Thyroid gland (tissue), 4 donors: ENCODE measurements around the gene ASNSD1.

Source experiments
- CTCF ChIP-seq, 6 experiments: fragments of 200-600 bp in 3 of 6; fragments of 450-650 bp in 3 of 6; sonication (generic) in 3 of 6; IDR thresholded peaks; one replicate each; pipeline ENCODE4 v1.5.1; 2016 to 2019; ENCODE audit warnings: antibody characterized with exemption in 6 of 6, mild to moderate bottlenecking in 2 of 6, inconsistent platforms in 1 of 6, moderate library complexity in 1 of 6
- POLR2A ChIP-seq, 2 donors: fragments of 450-650 bp; IDR thresholded peaks; one replicate each; pipeline ENCODE4 v1.6.1; 2017; ENCODE audit warnings: antibody characterized with exemption in 2 of 2, mild to moderate bottlenecking in 2 of 2, moderate library complexity in 1 of 2

DNA sequence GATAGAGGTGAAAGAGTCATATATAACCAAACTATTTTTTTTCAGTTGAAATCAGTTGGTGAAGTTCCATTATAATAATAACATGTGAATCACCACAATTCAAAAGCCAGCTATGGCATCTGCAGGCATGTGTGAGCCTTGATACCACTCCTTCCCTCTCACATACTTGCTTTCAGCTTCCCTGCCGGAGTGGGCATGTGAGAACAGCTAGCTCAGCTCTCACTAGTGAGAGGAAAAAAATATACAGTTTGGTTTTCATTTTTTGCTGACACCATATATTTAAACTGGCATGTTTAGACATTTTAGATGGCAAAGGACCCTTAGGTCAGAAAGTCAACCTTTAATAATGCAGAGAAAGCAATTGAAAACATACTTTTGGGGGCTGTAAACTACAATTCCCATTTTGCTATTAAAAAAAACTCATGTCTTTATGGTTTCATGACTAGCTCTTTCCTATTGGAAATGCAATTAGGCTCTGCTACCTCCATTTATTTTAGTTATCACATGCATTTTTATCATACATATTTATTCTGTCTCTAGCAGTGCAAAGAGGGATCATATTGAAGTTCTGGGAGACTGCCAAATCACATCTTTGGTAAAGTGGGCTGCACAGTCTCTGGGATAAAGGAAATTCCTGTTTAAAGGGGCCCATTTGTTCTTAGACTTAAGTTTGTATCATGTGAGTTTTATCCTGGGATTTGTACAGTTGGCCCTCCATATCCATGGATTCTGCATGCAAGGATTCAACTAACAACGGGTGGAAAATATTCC, 47.4 kb upstream of the ASNSD1 start:
- TF ChIP-seq POLR2A (IDR thresholded peaks at IDR 0.05) (no peak), CTCF (IDR thresholded peaks at IDR 0.05) (no peak)
